T-helper 2 cell treated with Interferon-gamma antibody and Interleukin-4, amounts not matched to agents 100 ng/mL and 5 ng/mL, for 36 hours (primary cell): ENCODE measurements around the gene UQCR10. TPM values are rescaled to one million over a fixed set of nuclear protein-coding genes. Genes with fewer than 3 reads are reported as not detected.

Experiments used
- intact Hi-C: fragments of 100-400 bp; cut with micrococcal nuclease; formaldehyde crosslinking; loops from one replicate; pipeline ENCODE4 v1.15.1; 2023
- total RNA-seq: library from RNA; stranded (reverse); gene quantifications from 2 replicates; pipeline ENCODE4 v1.2.3, GENCODE V29; 2022

UQCR10 gene
- 88.5 and 93.5 TPM in 2 replicates for total RNA-seq

GRCh38 chr22:29767171-29768051 lies at the start of gene UQCR10:
UQCR10 (plus strand) TSS chr22:29767369; CDS start chr22:29767399, 30 bp downstream.
- intact Hi-C loops, result loop anchor here (1.0 to 10.0 kb wide), 5 partner anchors 71 to 657 kb away; partner anchors contain the start of genes ASCC2, MTFP1 and NF2

- intact Hi-C loops, result no loop called here
Measured at GRCh38 chr22:29717789-29718188, 49.4 kb upstream of the UQCR10 start.

DNA sequence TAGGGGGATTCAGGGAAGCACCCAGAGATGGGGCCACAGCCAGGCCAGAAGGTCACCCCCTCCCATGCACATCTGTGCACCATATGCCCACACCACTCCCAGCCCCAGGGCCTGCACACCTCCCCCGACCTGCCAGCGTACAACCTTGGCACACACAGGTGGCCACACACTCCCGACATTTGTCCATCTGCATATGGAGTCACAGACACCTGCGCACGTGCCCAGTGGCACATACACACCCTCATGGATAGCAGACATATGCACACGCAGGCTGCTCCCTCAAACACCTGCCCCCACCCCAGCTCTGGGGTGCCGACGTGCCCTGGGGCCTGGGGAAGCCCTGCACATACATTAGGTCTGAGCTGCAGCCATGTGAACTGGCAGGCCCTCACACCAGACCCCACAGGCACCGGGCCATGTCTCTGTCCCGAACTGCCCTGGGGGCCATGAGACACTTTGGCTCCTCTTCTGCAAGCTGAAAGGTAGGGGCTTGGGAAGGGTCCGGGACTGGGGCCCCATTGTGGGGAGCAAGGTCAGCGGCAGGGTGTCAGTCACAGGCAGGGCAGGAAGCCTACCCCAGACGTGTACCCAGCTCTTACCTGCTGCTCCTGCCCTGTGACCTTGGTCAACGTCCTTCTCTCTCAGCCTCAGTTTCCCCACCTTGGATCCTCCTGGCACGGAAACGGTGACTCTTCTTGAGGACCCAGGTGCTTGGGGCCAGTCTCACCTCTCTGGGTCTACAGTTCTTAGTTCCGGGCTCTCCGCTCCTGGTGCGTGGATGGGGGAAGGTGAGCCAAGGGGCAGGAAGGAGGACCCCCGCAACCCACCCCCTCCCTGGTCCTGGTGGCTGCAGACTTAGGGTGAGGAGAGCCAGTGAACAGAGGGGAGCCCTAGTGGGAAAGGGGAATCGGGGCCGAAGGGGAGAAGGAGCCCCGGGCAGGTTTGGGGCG lies 47.9 kb upstream of the UQCR10 start:
- intact Hi-C loops, result no loop called here

DNA sequence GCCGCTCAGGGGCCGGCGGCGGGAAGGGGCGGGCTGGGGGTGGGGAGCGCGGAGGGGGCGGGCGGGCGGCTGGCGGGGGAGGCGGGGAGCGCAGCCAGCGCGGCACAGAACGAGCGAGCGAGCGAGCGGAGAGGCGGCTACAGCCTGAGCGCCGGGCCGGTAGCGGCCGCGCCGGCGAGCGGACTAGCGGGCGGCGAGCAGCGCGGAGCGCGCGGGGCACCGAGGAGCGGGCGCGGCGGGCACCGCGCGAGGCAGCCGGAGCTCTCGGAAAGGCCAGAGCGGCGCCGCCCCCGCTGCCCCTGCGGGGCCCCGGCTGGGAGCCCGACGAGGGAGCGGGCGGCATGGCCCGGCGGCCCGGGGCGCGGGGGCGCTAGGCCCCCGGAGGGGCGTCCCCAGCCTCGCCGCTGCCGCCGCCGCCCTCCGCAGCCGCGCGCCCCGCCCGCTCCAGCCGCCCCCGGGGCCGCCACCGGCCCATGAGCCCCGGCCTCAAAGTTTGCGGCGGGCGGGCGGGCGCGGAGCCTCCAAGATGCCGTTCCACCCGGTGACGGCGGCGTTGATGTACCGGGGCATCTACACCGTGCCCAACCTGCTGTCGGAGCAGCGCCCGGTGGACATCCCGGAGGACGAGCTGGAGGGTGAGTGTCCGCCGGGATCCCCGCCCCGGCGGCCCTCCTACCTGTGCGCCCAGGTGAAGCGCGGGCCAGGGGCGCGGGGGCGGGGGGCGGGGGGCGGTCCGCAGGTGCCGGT lies 47.1 kb upstream of the UQCR10 start, which contains the start of gene CABP7:
Gene CABP7, plus strand, starts transcription at position 105 of the 747 bp plus-strand sequence. Its CDS starts 422 bp downstream, at position 527.
- intact Hi-C loops, result no loop called here

- intact Hi-C loops, result no loop called here
Measured at GRCh38 chr22:29720811-29721323, 46.3 kb upstream of the UQCR10 start.

- intact Hi-C loops, result no loop called here
Measured at GRCh38 chr22:29722151-29722550, 45.0 kb upstream of the UQCR10 start.

- intact Hi-C loops, result no loop called here
Measured at GRCh38 chr22:29722587-29722986, 44.6 kb upstream of the UQCR10 start.

DNA sequence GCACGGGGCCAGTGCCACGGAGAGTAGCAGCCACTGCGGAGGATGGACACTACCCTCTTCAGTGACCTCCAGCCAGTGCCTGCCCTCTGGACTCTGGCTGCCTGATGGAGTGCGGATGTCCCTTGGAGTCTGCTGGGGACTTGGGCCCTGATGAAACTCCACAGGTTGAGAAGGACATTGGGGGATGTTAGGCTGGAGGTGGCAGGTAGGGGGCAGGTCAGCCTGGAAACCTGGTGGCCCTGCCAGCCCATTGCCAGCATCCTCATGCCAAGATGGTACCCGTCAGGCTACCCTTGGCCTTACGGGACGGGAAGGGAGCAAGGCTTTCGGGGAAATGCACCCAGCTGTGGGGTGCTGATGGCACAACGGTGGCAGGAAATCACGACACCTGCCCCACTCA lies 43.4 kb upstream of the UQCR10 start:
- intact Hi-C loops, result no loop called here

DNA sequence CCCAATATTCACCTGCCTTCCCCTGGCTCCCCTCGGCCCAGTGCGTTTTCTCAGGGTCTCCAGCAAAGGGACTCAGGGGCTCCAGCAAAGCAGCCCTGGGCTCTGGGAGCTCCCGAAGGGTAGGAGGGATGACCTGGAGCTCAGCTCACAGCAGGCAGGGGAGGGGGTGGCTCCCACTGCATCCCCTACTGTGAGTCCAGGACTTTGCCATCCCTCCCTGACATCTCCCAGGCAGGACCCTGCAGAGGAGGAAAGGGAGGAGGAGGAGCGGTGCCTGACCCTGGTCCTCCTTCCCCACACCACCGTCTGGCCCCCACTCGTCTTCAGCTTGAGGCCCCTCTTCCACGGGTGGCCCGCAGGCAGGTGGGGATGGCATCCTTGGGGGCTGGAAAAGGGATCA lies 42.3 kb upstream of the UQCR10 start:
- intact Hi-C loops, result no loop called here

DNA sequence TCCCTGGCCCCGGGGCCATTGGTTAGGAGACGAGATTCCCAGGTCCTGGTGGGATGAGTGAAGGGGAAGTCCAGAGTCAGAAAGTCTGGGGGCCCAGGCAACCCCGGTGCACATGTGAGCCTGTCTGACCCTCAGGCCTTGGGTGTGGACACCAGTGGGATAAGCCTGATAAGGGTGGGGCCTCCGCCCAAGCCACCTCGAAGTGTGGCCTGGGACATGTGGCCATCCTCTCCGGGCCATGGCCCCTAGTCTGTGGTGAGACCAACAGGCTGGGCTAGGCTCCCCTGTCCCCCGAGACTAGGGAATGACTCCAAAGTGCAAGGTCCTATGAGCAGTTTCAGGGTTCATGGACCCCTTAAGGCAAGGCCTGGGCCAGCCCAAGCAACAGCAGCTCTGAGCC lies 41.1 kb upstream of the UQCR10 start:
- intact Hi-C loops, result no loop called here

DNA sequence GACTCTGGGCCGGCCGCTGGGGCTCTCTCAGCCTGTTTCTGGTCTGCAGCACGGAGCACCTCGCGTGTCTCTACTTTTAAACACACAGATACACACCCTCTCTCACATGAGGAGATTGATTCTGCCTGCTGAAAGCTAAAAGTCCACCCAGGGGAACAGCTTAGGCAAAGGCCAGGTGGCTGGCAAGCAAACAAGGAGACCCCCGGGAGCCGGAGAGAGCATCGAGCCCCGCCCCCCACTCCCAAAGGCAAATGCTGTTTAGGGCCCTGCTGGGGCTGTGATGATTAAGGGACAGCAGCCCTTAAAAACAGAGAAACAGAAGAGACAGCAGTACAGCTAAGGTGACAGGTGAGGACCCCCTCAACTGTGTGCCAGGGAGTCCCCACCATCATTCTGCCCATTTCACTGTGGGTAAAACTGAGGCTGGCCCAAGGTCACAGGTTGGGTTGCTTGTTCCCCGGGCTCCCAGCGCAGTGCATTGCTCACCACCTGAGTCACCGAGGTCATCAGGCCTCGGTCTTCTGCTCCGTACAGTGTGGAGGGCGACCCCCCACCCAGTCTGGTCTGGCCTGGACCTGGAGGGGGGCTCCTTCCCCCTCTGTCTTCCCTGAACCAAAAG lies 40.5 kb upstream of the UQCR10 start:
- intact Hi-C loops, result no loop called here

GRCh38 chr22:29727131-29727523 lies 40.0 kb upstream of the UQCR10 start:
- intact Hi-C loops, result no loop called here

GRCh38 chr22:29729161-29729560 lies 38.0 kb upstream of the UQCR10 start:
- intact Hi-C loops, result no loop called here

DNA sequence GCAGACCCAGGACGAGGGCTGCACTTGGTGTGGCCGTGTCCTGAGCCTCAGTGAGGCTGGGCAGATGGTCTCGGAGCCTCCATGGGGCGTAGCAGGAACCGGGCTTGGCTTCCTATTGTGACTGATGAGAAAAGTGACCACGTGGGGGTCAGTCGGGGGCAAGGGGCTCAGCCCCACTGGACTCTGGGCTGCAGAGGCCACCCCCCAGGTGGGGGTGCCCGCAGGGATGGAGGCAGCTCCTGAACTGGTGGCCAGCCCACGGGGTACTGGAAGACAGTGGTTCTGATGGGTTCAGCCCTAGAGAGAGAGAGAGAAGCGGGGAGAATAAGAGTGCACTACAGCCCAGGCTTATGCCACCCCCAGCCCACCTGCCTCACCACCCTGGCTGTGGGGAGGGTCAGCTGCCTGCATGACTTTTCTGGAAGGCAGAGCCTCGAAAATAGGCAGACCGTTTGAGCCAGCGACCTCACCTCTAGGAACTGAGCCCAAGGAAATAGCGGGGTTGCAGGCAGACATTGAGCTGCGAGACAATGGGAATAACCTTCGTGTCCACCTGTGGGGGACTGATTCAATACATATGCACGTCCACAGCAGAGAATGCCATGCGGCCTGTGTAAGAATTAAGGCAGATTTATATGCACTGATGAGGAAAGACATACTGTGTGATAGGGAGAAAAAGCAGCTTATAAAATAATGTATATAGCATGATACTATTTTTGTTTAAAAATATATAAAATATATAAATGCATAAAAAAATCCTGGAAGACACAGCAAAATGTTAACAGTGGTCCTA lies 35.9 kb upstream of the UQCR10 start:
- intact Hi-C loops, result no loop called here

GRCh38 chr22:29732883-29733282 lies 34.3 kb upstream of the UQCR10 start:
- intact Hi-C loops, result no loop called here

DNA sequence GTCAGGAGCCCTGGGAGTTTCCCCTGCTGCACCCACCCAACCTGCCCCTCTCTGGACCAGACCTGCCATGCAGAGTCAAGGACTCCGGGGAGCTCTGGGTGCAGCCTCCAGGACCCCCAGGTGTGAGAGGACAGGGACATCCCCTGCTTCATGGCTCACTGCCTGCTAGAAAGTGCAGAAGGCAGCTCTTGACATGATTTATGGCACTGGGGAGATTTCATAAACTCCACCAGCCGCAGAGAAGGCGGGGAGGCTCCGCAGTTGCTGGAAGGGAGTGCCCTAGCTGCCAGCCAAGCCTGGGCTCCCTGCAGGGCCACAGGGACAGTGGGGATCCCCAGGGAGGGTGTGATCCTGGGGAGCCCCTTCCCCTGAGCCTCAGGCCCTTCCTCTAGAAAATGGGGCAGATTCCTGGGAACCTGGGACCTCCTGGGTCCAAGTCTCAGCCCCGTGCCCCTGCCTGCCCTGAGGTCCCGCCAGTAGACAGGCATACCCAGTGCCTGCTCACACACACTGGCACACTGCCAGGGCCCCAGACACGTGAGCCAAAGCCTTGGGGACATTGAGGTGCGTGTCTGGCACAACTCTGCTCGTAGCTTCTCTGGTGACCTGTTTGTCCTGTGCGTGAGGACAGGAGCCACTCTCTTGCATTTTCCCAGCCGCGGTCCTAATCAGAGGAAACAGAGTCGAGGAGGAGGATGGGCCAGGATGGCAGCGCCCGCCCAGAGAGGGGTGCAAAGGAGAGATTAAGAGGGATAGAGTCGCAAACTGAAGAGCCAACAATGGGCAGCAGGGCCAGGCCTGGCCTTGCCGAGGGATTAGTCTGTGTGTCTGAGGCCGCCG lies 33.6 kb upstream of the UQCR10 start:
- intact Hi-C loops, result no loop called here

DNA sequence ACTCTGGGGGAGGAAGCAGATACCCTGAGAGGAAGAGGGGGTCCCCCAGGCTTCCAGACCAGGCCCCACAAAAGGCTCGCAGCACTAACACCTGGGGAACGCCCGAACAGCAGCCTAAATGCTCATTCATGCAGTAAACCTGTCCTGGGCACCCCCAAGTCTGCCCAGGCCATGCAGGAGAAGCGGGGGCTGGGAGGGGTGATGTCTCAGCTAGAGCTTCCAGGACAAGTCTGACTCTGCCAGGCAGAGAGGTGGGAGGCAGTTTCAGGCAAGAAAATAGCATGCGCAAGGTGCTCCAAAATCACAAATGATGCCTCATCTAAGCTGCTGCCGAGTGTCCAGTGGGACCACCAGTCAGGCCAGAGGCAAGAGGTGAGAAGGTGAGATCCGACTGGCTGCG lies 32.8 kb upstream of the UQCR10 start:
- intact Hi-C loops, result no loop called here

DNA sequence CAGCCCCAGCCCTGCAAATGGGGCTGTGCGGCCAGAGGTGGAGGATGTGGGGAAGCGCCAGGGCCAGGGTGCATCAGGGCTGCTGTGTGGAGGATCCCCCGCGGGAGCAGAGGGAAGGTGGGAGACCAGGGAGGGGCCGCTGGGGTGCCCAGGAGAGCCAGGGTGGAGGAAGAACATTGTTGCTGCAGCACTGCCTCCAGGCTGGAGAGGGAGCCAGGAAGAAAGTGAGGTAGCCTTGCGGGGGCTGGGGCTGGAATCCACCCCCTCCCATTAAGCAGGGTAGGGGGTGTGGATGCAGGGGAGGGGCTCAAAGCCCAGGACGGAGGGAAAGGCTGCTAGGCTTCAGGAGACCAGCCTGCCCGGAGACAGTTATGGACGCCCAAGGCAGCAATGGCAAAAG lies 32.3 kb upstream of the UQCR10 start:
- intact Hi-C loops, result no loop called here

DNA sequence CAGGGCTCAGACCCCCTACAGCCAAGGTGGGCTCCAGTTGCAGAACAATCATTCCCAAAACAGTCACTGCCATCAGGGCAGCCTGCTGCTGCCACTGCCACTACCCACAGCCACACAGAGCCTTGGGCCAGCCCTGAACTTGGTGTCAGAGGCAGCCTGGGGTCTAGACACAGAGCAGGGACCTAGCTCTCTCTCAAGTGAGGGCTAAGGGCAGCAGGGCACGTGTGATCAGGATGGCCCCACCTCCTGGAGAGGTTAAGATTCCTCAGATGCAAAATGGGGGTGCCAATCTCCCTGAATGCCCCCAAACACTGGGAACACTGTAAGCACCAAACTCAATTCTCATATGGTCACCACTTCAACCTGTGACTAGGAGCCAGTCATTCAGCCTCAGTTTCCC lies 31.8 kb upstream of the UQCR10 start:
- intact Hi-C loops, result no loop called here
